GM12864 (cell line): Measurements from ENCODE around the gene FUOM.
"Not testable (repeated sequence)": the region's sequence is repeated elsewhere in the genome, so short reads cannot be mapped to it uniquely, and the experiment has no call there.

Source experiments
- DNase-seq: peaks from one replicate; pipeline ENCODE4 v3.0.0-alpha.2; 2011; ENCODE audit warnings: low read depth
- H3K4me3 ChIP-seq: 2 replicates; pipeline ENCODE4 v1.5.1; 2011; ENCODE audit warnings: mild to moderate bottlenecking, low read depth, low read length, control low read depth
- TF ChIP-seq, protein P1 (sequence below): IDR thresholded peaks from 2 replicates; pipeline ENCODE4 v1.5.1; 2011; ENCODE audit warnings: low read depth, mild to moderate bottlenecking, moderate library complexity, low read length, control low read depth, inconsistent platforms; ENCODE audit errors: missing control alignments

The FUOM gene

GRCh38 chr10:133379152-133379800 is 21.5 kb upstream of the FUOM start, which contains the start of gene PAOX:
Gene PAOX (plus strand): TSS chr10:133379262. CDS start chr10:133379317, 55 bp downstream.
- TF ChIP-seq, protein P1, sequence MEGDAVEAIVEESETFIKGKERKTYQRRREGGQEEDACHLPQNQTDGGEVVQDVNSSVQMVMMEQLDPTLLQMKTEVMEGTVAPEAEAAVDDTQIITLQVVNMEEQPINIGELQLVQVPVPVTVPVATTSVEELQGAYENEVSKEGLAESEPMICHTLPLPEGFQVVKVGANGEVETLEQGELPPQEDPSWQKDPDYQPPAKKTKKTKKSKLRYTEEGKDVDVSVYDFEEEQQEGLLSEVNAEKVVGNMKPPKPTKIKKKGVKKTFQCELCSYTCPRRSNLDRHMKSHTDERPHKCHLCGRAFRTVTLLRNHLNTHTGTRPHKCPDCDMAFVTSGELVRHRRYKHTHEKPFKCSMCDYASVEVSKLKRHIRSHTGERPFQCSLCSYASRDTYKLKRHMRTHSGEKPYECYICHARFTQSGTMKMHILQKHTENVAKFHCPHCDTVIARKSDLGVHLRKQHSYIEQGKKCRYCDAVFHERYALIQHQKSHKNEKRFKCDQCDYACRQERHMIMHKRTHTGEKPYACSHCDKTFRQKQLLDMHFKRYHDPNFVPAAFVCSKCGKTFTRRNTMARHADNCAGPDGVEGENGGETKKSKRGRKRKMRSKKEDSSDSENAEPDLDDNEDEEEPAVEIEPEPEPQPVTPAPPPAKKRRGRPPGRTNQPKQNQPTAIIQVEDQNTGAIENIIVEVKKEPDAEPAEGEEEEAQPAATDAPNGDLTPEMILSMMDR, result no peak
- no peak for DNase-seq
- peak within 1 kb of the TSS; percentile 75 for H3K4me3 ChIP-seq

DNA sequence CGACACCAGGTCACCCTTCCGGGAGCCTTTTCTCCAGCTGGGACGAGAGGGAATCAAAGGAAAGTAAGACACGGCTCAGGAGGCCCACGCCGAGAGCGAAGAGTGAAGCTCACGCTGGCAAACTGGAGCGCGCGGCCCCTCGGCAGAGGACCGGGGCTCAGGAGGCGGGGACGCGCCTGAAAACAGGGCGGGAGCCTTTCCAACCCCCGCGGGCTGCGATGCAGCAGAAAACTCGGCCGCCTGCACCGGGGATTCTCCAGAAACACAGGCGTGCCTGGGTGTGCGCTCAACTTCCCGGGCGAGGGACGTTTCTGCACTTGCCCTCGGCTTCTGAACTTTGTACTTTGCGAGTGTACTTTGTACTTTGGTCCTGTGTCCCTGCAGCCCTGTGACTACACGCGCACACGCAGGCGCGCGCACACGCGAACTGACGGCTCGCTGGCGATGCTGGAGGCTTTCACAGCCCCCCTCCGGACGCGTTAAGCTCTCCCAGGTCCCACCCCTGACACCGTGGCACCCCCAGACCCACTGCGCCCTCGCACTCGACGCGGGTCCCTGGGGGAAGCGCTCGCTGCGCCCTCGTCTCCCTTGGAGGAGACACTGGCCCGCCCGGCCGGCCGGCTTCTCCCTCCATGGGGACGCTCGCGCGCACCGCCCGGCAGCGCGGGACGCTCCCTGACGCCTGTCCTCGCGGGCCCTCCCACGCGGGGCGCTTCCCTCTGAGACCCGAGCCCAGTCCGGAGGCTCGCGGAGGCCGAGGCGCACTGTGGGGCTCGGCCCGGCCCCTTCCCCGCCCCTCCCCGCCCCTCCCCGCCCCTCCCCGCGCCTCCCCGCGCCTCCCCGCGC is 20.7 kb upstream of the FUOM start:
- DNase-seq, result no peak
- TF ChIP-seq, protein P1, result no peak
- H3K4me3 ChIP-seq, result peak overlapping the region; percentile 69

- TF ChIP-seq, protein P1, result no peak
- DNase-seq, result no peak
- peak overlapping the region; percentile 69 for H3K4me3 ChIP-seq
These were observed 20.0 kb upstream of the FUOM start for GRCh38 chr10:133377818-133378250.

- no peak overlapping the region for H3K4me3 ChIP-seq
- TF ChIP-seq, protein P1, result no peak
- no peak for DNase-seq
These were observed 19.4 kb upstream of the FUOM start for GRCh38 chr10:133377025-133377817.

DNA sequence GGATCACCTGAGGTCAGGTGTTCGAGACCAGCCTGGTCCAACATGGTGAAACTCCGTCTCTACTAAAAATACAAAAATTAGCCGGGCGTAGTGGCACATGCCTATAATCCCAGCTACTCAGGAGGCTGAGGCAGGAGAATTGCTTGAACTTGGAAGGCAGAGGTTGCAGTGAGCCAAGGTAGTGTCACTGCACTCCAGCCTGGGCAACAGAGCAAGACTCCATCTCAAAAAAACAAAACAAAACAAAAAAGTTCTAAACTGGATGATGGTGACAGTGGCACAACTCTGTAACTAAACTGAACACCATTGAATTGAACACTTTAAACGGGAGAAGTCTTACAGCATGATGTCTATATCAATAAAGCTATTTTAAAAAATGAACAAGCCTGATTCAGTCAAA is 18.4 kb upstream of the FUOM start:
- H3K4me3 ChIP-seq, DNase-seq: not testable (repeated sequence)

DNA sequence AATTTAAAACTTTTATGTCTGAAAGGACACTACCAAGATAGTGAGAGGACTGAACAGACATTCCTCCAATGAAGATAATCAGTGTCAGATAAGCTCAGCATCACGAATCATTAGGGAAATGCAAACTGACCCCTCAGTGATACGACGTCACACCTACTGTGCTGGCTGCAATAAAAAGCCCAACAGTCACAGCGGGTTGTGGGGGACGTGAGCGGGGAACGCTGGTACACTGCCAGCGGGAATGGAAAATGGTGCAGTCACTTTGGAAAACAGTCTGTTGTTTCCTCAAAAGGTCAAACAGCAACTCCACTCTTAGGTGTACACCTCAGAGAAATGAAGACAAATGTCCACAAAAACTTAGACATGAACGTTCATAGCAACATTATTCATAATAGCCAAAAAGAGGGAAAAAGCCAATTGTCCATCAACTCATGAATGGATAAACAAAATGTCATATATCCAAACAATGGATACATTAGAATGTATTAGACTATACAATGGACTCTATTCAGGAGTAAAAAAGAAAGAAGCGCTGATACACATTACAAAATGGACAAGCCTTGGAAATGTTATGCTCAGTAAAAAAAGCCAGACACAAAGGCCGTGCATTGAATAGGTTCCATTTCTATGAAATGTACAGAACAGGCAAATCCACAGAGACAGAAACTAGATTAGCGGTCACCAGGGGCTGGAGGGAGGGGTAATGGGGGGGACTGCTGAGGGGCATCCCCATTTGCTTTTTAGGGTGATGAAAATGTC is 17.7 kb upstream of the FUOM start:
- DNase-seq, result no peak
- no peak overlapping the region for H3K4me3 ChIP-seq
- TF ChIP-seq, protein P1, result no peak
